SK-N-MC (cell line): ENCODE data around the gene ZNF319.

Source experiments
- DNase-seq: peaks from one replicate; pipeline ENCODE4 v3.0.0-alpha.2; 2011; ENCODE audit warnings: low read depth, low spot score
- H3K27ac ChIP-seq: fragments of 200-600 bp; sonication (generic); 2 replicates; pipeline ENCODE4 v1.5.1; 2016; ENCODE audit warnings: mixed run types
- H3K36me3 ChIP-seq: fragments of 200-600 bp; sonication (generic); 2 replicates; pipeline ENCODE4 v1.6.1; 2017; ENCODE audit warnings: antibody characterized with exemption, low read length, mixed read lengths; ENCODE audit not compliant: insufficient read depth
- H3K4me3 ChIP-seq: fragments of 200-600 bp; sonication (generic); 2 replicates; pipeline ENCODE4 v1.5.1; 2016
- H3K9ac ChIP-seq: fragments of 200-600 bp; sonication (generic); 2 replicates; pipeline ENCODE4 v1.8.0; 2017; ENCODE audit warnings: mixed run types, mixed read lengths; ENCODE audit not compliant: insufficient read length
- H3K9me3 ChIP-seq: fragments of 200-600 bp; sonication (generic); 2 replicates; pipeline ENCODE4 v1.6.1; 2017; ENCODE audit warnings: low read depth, mild to moderate bottlenecking, antibody characterized with exemption, low read length, moderate library complexity, mixed read lengths
- EZH2 ChIP-seq: fragments of 200-600 bp; sonication (generic); IDR thresholded peaks from one replicate; pipeline ENCODE4 v1.6.1; 2017; ENCODE audit warnings: antibody characterized with exemption
- FOXP2 ChIP-seq: optimal IDR thresholded peaks from 2 replicates; pipeline ENCODE3; 2011; ENCODE audit warnings: mild to moderate bottlenecking, moderate library complexity; ENCODE audit not compliant: insufficient read depth; ENCODE audit errors: extremely low read length, control extremely low read depth
- POLR2AphosphoS5 ChIP-seq: IDR thresholded peaks from 2 replicates; pipeline ENCODE4 v1.6.1; 2012; ENCODE audit warnings: mild to moderate bottlenecking, low read depth, low read length, borderline replicate concordance

The ZNF319 gene

DNA sequence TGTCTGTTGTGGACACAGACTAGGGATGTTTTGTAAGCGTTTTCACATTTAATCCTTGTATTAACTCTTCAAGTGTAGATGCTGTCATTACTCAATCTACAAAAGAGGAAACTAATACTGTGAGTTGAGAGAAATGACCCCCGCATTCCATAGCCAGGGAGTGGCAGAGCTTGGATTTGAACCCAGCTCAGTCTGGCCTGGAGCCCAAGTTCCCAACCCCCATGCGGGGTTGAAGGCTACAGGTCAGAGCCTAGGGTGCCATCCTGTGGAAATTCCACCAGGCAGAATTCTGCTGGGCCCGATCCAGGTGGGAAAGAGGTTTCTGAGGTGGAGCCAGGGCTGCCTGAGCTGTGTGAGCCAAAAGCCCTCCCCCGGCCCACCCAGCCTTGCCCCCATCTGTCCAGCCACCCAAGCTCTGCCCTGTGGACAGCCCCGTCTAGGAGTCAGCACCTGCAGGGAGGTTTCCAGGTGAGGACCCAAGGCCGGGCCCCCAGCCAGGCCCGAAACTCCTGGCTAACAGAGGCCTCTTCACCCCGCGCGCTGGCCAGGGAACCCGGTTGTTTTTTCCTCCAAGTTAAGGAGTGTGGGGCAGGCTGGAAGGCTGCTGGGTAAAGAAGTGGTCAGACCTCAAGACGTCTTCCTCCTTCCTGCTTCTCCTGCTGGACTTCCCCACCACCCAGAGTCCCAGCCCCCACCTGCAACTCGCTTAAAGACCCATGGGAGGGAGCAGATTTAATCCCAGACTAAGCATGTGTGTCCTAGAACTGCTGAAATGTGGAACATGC, 30.7 kb upstream of the ZNF319 start:
- no peak overlapping the region for H3K4me3 ChIP-seq
- no peak for DNase-seq
- H3K27ac ChIP-seq, result no peak overlapping the region
- no peaks in the 10 kb centered on the region for H3K9me3 ChIP-seq
- no peaks in the 10 kb centered on the region for H3K36me3 ChIP-seq
- TF ChIP-seq POLR2AphosphoS5 (no peak), FOXP2 (no peak), EZH2 (no peak)
- H3K9ac ChIP-seq, result no peak overlapping the region

GRCh38 chr16:58030136-58030840, 29.8 kb upstream of the ZNF319 start:
- no peaks in the 10 kb centered on the region for H3K36me3 ChIP-seq
- DNase-seq, result no peak
- H3K9me3 ChIP-seq, result no peaks in the 10 kb centered on the region
- no peak overlapping the region for H3K9ac ChIP-seq
- H3K27ac ChIP-seq, result no peak overlapping the region
- TF ChIP-seq EZH2 (no peak), FOXP2 (no peak), POLR2AphosphoS5 (no peak)
- H3K4me3 ChIP-seq, result no peak overlapping the region

DNA sequence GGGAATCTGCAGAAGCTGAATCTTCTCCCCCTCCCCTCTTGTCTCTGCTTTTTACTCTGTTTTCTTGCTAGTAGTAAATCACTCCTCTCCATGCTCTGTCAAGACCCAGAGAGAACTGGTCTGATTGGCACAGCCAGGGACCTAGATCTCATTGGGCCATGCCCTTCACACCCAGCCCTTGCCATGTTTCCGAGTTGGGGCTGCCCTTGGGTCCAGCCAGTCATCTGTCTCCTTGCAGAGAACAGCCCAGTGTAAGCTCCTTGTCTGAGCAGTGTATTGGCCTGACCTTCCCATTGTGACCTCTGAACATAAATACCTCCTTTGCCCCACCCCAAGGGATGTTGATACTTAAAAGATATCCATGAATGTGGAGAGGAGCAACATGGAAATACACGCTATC, 28.9 kb upstream of the ZNF319 start:
- Histone ChIP-seq H3K9ac (no peak overlapping the region), H3K36me3 (no peaks in the 10 kb centered on the region), H3K9me3 (no peaks in the 10 kb centered on the region), H3K4me3 (no peak overlapping the region), H3K27ac (no peak overlapping the region)
- no peak for DNase-seq
- no peak for TF ChIP-seq FOXP2
- no peak for TF ChIP-seq POLR2AphosphoS5
- TF ChIP-seq EZH2, result no peak

GRCh38 chr16:58028541-58029070, 28.1 kb upstream of the ZNF319 start:
- H3K9ac ChIP-seq, result no peak overlapping the region

GRCh38 chr16:58027916-58028455, 27.5 kb upstream of the ZNF319 start:
- Histone ChIP-seq H3K36me3 (no peaks in the 10 kb centered on the region), H3K4me3 (no peak overlapping the region), H3K9ac (no peak overlapping the region), H3K9me3 (no peaks in the 10 kb centered on the region), H3K27ac (no peak overlapping the region)
- no peak for DNase-seq
- no peak for TF ChIP-seq EZH2
- TF ChIP-seq FOXP2, result no peak
- TF ChIP-seq POLR2AphosphoS5, result no peak

More at GRCh38 chr16:58028541-58029070, 28.1 kb upstream of the ZNF319 start:
- Histone ChIP-seq H3K9me3 (no peaks in the 10 kb centered on the region), H3K4me3 (no peak overlapping the region), H3K36me3 (no peaks in the 10 kb centered on the region), H3K27ac (no peak overlapping the region)
- DNase-seq, result no peak
- no peak for TF ChIP-seq FOXP2
- TF ChIP-seq EZH2, result no peak
- TF ChIP-seq POLR2AphosphoS5, result no peak

DNA sequence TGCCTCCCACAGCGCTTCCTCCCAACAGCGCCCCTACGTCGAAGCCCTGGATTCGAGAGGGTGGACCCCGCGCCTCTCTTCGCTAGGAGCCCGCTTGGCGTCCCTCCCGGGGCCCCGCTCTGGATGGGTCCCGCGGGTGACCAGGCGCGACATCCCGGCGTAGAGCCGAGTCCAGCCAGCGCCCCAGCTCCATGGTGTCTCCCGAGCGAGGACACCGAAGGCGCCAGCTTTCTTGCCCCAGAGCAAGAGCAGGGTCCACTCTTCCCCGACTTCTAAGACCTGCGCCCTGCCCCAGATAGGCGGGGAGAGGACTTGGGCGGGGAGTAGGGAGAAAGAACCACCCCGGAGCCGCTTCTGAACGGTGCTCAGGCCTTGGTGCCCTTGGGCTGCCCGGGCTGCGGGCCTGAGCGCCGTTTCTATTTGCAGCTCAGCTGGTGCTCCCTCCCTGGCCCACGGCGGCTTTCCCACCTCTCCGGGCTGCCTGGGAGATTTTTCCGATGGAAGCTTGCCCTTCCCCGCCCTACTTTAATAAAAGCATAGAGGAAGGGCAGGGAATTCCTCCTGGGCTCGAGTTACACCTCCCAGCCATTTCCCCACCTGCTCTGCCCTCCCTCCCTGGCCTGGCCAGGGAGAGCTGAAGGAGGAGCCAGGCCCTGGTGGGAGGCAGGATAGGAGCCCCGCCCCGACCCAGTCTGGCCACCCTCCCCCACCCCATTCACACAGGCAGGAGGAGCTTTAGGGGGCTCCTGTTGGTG, 26.9 kb upstream of the ZNF319 start:
- Histone ChIP-seq H3K27ac (no peak overlapping the region), H3K4me3 (no peak overlapping the region; the same call in 1 of the 2 replicates), H3K9ac (no peak overlapping the region), H3K36me3 (no peaks in the 10 kb centered on the region), H3K9me3 (no peaks in the 10 kb centered on the region)
- no peak for DNase-seq
- TF ChIP-seq FOXP2 (no peak), EZH2 (no peak), POLR2AphosphoS5 (no peak)

GRCh38 chr16:58026705-58027160, 26.3 kb upstream of the ZNF319 start:
- TF ChIP-seq POLR2AphosphoS5 (no peak), FOXP2 (no peak), EZH2 (no peak)
- no peak for DNase-seq
- no peaks in the 10 kb centered on the region for H3K9me3 ChIP-seq
- H3K36me3 ChIP-seq, result no peaks in the 10 kb centered on the region
- no peak overlapping the region for H3K27ac ChIP-seq
- no peak overlapping the region for H3K9ac ChIP-seq
- peak overlapping the region; percentile 79 for H3K4me3 ChIP-seq
